Activated CD4-positive, alpha-beta T cell treated with anti-CD3 and anti-CD28 coated beads, Interleukin-2, Interleukin-4, amounts not matched to agents 100 ng/mL and 50 ng/mL, durations not matched to agents 16 hours and 8 hours (primary cell): ENCODE results near the gene CTNND2.

Experiments used
- DNase-seq: peaks from one replicate; pipeline ENCODE4 v3.0.0-alpha.2; 2020; ENCODE audit warnings: low spot score

CTNND2 gene

GRCh38 chr5:11519236-11519635 is 385.0 kb downstream of the CTNND2 start:
- DNase-seq: no peak

- no peak for DNase-seq
Measured at GRCh38 chr5:11518676-11519075, 385.6 kb downstream of the CTNND2 start.

- no peak for DNase-seq
Measured at GRCh38 chr5:11514705-11515432, 389.4 kb downstream of the CTNND2 start.

- no peak for DNase-seq
Measured at GRCh38 chr5:11511878-11512277, 392.4 kb downstream of the CTNND2 start.

DNA sequence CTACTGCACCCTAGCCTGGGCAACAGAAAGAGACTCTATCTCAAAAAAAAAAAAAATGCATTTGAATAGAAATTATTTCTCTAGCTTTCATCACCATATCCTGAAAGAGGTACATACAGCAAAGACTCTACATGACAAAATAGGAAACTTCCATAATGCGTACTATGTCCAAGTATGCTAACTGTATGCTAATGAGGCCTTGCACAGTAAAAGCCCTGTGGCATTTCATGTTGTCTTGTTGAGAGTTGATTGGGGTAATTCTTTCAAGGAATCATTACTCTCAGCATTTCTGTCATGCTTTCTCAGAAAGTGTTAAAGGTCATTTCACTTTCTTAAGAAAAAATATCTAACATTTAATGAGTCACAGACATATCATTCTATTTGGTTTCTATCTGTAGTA is 393.4 kb downstream of the CTNND2 start:
- no peak for DNase-seq

GRCh38 chr5:11509793-11510192 is 394.5 kb downstream of the CTNND2 start:
- no peak for DNase-seq

GRCh38 chr5:11507156-11507910 is 396.9 kb downstream of the CTNND2 start:
- no peak for DNase-seq

DNA sequence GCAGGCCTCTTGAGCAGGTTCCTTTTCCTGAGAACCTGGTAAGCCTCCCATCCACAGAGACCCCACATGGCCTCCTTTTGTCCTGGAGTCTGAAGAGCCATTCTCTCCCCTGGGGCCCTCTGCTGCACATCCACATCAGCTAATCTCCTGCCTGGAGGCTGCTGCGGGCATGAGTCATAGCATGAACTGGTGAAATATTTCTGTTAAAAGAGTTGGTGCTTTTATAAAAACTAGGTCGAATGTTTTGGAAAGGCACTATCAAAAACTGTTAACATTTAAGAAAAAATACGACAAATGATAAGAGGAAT is 399.4 kb downstream of the CTNND2 start:
- no peak for DNase-seq

- no peak for DNase-seq
Measured at GRCh38 chr5:11504065-11504885, 400.0 kb downstream of the CTNND2 start.

DNA sequence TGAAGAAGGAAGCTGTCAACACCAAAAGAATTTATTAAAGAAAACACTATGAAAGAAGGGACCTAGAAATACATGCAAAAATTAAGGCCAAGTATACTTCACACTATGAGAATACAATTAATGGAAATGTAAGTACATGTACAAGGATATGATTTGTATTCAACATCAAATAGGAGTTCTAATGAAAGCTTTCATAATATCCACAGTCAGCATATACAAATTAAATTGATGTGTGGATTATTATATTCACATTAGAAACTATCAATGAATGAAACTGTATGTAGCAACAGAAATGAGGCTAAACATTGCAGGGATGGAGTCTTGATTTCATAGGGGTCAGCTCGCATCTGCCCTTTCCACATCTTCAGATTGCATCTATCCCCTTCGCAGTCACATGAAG is 401.5 kb downstream of the CTNND2 start:
- DNase-seq: no peak

GRCh38 chr5:11497651-11498050 is 406.6 kb downstream of the CTNND2 start:
- DNase-seq: no peak

- no peak for DNase-seq
Measured at GRCh38 chr5:11496137-11496719, 408.0 kb downstream of the CTNND2 start.

- no peak for DNase-seq
Measured at GRCh38 chr5:11494340-11494739, 409.9 kb downstream of the CTNND2 start.

- no peak for DNase-seq
Measured at GRCh38 chr5:11491404-11492075, 412.7 kb downstream of the CTNND2 start.

- no peak for DNase-seq
Measured at GRCh38 chr5:11483630-11484029, 420.6 kb downstream of the CTNND2 start.

- DNase-seq: no peak
Measured at GRCh38 chr5:11482011-11482410, 422.2 kb downstream of the CTNND2 start.

DNA sequence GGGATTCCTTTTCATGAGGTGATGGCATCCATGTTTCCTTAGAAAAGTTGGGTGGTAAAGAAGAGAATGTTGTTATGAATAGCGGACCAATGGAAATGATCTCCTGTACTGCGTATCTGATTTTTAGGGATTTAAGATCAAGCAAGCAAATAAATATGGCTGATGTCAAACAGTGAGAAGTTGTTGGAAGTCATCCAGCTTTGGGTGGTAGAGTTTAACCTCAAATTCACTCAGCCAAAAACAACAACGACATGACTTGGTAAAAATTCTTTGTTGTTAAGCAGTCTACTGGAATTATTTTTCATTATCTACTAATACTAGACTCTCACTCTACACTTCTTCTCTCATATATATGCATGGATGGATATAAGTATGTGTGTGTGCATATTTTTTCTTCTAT is 426.5 kb downstream of the CTNND2 start:
- no peak for DNase-seq

- no peak for DNase-seq
Measured at GRCh38 chr5:11476866-11477265, 427.4 kb downstream of the CTNND2 start.

DNA sequence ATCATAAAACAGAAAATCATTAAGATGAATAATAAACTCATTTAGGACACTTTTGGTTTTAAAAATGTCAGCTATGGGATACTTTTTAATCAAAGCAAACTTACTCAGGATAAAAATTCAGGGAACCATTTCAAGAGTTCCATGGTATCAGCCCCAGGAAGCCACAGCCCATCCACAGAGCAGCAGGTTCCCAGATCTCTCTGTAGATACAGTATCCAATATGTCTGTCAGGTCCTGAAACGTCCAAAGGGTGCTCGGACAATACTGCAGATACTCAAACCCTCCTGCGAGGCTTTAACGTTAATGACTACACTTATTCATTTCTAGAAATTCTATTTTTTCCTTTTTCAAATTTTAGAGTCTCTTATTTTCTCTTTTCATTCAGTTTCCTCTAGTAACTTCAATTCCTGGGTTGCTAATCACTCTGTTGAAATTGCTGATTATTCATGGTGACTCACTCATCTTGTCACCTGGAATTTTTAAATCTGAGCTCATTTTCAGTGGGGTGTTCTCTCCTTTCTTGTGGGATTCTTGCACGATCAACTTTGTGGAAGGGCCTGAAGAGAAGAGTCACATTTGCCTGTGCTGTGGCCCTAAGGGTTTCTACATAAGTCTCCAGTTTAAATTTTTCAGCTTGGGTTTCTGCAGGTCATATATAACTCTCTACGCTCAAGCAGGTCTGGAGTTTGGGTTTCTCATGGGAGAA is 435.8 kb downstream of the CTNND2 start:
- DNase-seq: no peak

GRCh38 chr5:11467588-11467987 is 436.7 kb downstream of the CTNND2 start:
- no peak for DNase-seq

DNA sequence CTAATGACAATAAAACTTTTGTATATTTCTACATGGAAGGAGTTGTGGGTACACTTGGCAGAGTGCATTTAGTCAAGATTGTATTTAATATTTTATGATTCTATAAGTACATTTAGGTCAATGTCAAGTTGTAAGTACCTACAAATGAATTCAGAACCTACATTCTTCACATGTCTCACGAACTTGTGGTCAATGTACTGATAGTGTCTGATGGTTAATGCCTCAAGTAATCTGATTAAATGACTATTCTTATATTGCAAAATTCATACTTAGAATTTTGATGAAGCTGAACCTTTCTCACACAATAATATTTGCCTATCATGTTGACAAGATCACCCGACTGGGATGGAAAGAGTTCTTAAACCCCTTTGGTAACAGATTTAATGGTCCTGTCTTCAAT is 444.5 kb downstream of the CTNND2 start:
- no peak for DNase-seq
